GM20000 (cell line): ENCODE data around the gene ABCA13.

Source experiments
- DNase-seq: peaks from one replicate; pipeline ENCODE4 v3.0.0; 2012; ENCODE audit warnings: low spot score
- TF ChIP-seq, protein P1 (sequence below): IDR thresholded peaks from 2 replicates; pipeline ENCODE4 v1.5.1; 2012; ENCODE audit warnings: mild to moderate bottlenecking, control low read depth; ENCODE audit errors: extremely low read depth, missing control alignments

The ABCA13 gene

DNA sequence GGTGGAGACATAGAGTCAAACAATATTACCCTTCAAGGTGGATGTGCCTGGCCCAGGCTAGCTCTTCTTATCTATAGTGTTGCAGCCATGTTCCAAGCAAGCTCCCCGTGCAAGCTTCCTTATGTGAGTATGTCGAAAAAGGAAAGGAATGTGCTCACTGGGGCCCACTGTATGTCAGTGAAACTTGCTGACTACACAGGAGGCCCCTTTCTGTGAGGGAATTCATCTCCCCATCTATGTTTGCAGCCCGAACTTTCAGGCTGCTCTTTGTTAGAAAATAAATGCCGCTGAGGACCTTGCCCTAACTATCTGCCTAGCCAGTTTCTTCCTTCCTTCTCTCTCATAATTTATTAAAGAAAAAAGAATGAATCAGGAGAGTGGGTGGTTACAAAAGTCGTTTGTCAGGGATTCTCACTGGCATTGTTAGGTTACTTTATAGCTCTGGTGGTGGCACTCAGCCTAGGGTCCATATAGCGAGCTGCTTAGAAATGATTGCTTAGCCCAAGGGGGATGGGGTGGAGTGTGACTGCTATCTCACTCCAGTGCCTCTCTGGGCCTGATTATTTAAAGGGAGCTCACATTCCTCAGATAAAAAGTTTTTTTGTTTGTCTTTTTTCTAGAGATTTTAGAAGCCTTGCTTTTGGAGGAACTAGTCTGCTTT, 302.1 kb downstream of the ABCA13 start:
- TF ChIP-seq, protein P1, sequence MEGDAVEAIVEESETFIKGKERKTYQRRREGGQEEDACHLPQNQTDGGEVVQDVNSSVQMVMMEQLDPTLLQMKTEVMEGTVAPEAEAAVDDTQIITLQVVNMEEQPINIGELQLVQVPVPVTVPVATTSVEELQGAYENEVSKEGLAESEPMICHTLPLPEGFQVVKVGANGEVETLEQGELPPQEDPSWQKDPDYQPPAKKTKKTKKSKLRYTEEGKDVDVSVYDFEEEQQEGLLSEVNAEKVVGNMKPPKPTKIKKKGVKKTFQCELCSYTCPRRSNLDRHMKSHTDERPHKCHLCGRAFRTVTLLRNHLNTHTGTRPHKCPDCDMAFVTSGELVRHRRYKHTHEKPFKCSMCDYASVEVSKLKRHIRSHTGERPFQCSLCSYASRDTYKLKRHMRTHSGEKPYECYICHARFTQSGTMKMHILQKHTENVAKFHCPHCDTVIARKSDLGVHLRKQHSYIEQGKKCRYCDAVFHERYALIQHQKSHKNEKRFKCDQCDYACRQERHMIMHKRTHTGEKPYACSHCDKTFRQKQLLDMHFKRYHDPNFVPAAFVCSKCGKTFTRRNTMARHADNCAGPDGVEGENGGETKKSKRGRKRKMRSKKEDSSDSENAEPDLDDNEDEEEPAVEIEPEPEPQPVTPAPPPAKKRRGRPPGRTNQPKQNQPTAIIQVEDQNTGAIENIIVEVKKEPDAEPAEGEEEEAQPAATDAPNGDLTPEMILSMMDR = no peak
- DNase-seq = no peak

- no peak for DNase-seq
- TF ChIP-seq, protein P1 = no peak
These were observed 310.0 kb downstream of the ABCA13 start for GRCh38 chr7:48481235-48481634.

- no peak for DNase-seq
- TF ChIP-seq, protein P1 = no peak
These were observed 326.3 kb downstream of the ABCA13 start for GRCh38 chr7:48497521-48497920.

DNA sequence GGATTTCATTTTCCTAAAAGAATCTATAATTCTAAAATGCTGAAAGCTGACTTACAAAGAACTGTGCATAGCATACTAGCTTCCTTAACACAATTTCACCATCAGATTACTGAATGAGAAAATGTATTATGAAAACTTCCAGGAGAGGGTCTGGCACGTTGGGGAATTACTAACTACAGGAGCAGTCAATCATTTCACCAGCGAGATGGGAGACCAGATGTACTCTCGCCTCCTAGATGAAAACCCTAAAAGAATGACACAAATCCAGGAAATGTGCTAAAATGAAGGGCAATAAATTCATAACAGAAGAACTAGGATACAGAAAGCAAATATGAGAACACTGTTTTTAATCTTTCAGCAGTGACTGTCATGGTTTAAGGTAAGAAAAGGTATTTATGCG, 330.8 kb downstream of the ABCA13 start:
- TF ChIP-seq, protein P1 = no peak
- DNase-seq = no peak

GRCh38 chr7:48505051-48505450, 333.8 kb downstream of the ABCA13 start:
- DNase-seq = no peak
- TF ChIP-seq, protein P1 = no peak

DNA sequence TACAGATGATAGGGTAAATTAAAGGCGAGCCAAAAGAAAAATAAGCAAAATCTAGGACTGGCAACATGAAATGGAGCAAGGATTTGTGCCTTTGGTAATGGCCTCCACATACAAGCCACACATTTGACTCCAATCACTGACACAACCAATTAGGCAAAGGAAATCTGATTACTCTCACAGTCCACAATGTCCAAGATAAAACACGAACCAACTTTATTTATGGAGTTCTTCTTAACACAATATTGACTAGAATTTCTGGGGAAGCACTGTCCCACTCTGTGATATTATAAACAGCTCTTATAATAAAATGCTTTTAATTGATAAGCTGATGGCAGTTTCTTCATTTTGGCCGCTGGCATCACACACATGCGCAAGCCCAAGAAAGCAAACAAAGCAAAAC, 334.2 kb downstream of the ABCA13 start:
- TF ChIP-seq, protein P1 = no peak
- no peak for DNase-seq

DNA sequence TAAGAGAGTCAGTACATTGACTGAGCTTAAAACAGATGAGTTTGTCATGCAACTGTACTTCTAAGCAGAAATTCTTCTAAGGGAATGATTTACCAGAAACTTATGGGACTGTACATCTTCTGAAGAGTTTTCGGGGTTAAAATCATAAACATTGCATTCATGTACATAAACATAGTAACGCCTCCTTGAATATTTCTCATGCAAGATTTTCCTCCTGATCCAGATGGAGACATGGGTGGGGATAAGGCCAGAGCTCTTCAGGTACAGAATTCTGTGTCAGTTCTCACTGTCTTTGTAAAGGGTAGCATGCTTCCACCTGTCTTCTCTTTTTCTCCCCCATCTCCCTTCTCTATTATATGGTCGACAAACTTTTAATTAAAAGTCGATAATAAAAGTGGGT, 335.3 kb downstream of the ABCA13 start:
- TF ChIP-seq, protein P1 = no peak
- DNase-seq = no peak
